CD4-positive, alpha-beta T cell treated with Interleukin-10 for 1 hour (primary cell): Measurements from ENCODE around the gene DNASE2.
"Not testable (repeated sequence)": the region's sequence is repeated elsewhere in the genome, so short reads cannot be mapped to it uniquely, and the experiment has no call there.

Source experiments
- DNase-seq: peaks from one replicate; pipeline ENCODE4 v3.0.0-alpha.2; 2020

DNASE2 gene

DNA sequence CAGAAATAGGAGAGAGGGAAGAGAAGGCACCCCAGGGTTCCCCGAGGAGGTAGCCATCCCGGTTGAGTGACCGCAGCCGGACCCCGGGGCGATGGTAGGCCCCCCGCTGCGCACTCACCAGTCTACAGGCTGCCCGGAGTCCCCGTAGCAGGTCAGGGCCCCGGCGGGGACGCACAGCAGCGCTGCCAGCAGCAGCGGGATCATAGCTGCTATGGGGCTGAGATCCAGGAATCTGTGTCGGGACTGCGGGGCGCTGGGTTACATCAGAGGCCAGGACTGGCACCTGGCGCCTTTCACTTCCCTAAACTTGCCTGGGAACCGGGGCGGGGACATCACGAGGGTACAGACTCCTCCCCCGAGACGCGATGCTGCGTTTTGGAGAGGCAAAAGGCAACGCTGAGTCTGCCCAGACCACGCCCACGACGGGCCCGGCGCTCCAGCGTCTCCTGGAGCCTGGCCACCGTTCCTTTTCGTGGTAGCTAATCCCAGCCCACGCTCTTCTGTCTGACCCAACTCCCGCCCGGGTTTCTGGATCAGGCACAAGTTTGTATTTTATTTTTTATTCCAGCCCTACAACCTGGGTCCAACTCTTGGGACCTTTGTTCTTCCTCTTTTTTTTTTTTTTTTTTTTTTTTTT, at the start of gene DNASE2:
Gene DNASE2, minus strand, starts transcription at position 278 of the 637 bp plus-strand sequence. Its CDS starts 74 bp downstream, at position 204.
- DNase-seq = peak; percentile 90

DNA sequence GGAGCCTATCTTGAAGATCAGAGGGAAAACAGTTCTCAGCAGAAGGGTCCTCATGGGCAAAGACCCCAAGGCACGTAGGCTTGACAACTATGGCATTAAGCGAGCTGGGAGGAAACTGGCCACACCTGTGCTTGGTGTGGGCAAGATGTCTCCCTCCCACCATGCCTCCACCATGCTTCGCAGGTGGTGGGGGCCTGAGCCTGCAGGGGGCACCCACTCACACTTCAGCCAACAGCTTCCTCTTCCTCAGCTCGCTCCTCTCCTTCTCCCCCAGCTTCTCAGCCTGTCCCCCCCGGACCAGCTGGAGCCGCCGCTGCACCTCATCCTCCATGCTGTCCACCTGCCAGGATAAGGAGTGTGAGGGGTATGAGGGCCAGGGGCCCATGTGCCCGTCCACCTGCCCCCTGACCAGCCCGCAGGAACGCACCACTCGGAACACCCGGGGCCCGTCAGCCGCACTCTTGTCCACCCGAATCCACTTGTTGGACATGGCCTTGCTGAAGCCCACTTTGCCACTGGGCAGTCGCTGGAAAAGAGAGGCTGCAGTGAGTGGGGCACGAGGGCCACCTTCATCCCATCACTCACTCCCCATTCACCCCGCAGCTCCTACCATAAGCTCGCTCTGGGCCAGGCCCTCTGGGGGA, 48.9 kb upstream of the DNASE2 start:
- no peak for DNase-seq

GRCh38 chr19:12924621-12925310, 43.5 kb upstream of the DNASE2 start:
- no peak for DNase-seq

GRCh38 chr19:12922959-12923358, 41.7 kb upstream of the DNASE2 start:
- DNase-seq = no peak

DNA sequence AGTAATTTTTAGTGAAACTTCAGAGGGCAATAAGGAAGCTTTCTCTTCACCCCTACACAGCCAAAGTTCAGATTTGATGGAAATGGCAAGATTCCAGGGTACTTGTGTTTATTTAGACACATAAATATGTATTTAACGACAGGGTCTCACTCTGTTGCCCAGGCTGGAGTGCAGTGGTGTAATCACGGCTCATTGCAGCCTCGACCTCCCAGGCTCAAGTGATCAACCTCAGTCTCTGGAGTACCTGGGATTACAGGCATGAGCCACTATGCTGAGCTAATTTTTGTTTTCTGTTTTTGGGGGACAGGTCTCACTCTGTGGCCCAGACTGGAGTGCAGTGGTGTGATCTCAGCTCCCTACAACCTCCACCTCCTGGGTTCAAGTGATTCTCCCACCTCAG, 39.8 kb upstream of the DNASE2 start:
- DNase-seq = no peak

- no peak for DNase-seq
Measured at GRCh38 chr19:12918253-12918652, 37.0 kb upstream of the DNASE2 start.

DNA sequence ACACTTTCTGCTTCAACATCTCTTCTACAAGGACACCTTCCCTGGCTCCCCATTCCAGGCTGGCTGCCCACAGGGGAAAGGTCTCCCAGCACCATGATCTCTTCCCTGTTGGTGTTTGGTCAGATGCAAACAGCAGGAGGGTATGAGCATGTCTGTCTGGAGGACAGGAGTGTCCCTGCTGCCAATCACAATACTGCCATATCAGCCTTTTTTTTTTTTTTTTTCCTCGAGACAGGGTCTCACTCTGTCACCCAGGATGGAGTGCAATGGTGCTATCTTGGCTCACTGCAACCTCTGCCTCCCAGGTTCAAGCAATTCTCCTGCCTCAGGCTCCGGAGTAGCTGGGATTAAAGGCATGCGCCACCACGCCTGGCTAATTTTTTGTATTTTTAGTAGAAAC, 34.6 kb upstream of the DNASE2 start:
- not testable (repeated sequence) for DNase-seq

- DNase-seq = peak; percentile 67
Measured at GRCh38 chr19:12913851-12914690, 32.8 kb upstream of the DNASE2 start.

DNA sequence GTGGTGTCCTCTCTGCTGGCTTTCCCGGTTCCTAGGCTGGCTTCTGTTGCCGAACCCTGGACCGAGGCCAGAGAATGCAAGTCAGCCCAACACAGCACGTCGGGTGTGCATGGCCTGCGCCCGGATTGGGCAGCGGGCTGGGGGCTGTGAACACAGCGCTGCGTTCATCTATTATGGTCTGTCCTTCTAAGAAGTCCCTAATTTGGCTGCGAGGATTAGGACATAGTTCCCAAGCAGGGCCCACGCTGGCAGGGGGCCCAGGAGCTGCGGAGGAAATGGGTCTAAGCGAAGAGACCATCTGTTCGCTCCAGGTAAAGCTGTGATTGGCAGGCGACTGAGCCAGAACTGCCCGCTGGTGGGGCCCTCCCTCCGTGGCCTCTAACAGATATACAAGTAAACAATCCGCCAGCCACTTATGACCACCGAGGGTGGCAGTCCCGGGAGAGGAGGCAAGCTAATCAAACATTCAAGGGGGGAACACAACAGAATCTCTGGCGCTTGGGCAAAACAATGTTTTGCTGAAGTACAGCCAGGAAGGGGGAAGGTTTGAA, 31.8 kb upstream of the DNASE2 start:
- no peak for DNase-seq

DNA sequence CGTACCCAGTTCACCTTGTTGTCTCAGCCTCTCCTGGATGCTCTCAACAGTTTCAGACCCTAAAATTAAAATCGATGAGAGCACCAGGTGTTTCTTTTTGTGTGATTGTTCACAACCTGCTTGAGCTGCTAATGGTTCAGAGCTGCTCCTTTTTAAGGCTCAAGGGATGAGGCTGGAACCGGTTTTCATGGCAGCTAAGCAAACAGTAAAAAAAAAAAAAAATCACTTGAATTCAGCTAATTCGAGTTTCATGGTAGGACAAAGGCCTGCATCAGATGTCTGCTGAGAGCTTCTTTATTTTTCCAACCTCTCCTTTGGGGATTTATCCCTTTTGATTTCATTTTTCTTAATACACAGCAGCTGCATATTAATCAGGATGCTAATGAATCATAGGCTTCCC, 31.3 kb upstream of the DNASE2 start:
- no peak for DNase-seq

GRCh38 chr19:12907166-12907565, 25.9 kb upstream of the DNASE2 start:
- DNase-seq = no peak

- no peak for DNase-seq
Measured at GRCh38 chr19:12899891-12900518, 18.8 kb upstream of the DNASE2 start.

- no peak for DNase-seq
Measured at GRCh38 chr19:12896460-12896859, 15.2 kb upstream of the DNASE2 start.

DNA sequence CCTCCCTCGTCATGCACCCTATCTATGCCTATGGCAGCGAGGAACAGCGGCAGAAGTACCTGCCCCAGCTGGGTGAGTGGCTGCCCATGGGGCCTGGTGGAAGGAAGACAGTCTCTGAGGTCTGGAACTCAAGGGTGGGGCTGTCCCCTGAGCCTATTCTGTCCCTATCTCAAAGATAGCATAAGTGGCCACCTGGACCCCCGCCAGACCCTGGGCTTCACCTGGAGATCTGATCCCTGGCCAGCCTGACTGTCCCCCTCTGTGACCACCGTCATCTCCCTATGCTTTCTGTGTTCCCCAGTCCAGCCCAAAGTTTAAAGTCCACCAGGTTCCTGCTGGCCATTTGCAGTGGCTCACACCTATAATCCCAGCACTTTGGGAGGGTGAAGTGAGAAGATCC, 12.3 kb upstream of the DNASE2 start:
- DNase-seq = no peak

DNA sequence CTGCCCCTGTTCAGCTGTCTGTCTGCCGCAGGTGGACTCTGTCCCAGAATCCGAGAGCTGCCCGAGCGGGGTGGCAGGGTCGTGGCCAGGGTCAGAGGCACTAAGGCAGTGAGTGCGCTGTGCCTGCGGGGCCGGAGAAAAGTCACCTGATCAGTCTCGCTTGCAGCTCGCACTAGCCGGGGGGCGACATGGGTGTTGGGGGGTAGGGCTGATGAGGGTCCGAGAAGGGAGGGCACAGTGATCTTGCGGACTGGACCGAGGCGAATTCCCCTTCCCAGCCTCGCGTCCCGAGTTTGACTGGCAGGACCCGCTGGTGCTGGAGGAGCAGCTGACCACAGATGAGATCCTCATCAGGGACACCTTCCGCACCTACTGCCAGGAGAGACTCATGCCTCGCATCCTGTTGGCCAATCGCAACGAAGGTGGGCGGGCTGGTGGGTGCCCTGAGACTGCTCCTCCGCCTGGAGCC, 10.3 kb upstream of the DNASE2 start:
- DNase-seq = no peak

DNA sequence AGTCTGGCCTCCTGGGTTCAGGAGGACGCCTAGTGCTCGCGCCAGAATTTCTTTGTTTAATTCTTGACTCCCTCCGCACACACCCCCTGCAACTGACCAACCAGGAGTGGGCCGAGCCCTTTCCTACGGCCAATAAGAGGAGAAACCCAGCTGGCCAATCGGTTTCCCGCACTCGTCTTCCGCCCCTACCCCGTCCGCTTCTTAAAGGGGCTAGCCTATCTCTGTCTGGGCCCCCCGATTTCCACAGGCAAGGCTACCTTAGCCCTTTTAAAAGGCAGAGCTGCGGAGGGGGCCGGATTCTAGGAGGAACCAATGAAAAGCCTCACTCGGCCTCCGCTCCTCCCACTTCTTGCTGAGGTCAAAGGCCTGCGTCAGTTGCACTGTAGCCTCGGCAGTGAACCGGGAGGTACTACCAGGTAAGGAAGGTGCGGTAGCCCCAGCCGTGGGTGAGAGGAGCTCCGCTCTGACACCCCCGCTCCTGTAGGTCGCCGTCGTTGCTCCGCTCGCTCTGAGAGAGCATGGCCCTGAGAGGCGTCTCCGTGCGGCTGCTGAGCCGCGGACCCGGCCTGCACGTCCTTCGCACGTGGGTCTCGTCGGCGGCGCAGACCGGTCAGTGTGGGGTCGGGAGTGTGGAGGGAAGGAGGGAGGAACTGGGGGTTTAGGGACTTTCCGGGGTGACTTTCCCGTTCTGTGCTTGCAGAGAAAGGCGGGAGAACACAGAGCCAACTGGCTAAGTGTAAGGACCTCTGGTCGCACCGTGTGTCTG, 9.7 kb upstream of the DNASE2 start, which contains the start of gene GCDH:
Gene GCDH, plus strand, starts transcription at position 374 of the 766 bp plus-strand sequence. Its CDS starts 145 bp downstream, at position 519.
- peak; percentile 98 for DNase-seq

DNA sequence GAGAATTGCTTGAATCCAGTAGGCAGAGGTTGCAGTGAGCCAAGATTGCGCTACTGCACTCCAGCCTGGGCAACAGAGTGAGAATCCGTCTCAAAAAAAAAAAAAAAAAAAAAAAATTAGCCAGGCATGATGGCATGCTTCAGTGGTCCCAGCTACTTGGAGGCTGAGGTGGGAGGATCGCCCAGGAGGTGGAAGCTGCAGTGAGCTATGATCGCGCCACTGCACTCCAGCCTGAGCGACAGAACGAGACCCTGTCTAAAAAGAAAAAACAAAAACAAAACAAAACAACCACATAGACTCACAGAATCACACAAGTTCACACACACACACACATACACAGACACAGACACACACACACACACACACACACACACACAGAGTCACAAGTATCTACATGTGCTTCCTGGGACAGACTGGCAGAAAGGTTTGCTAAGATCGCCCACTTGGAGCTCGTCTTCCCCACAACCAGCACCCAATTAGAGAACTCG, 9.1 kb upstream of the DNASE2 start:
- DNase-seq = not testable (repeated sequence)

DNA sequence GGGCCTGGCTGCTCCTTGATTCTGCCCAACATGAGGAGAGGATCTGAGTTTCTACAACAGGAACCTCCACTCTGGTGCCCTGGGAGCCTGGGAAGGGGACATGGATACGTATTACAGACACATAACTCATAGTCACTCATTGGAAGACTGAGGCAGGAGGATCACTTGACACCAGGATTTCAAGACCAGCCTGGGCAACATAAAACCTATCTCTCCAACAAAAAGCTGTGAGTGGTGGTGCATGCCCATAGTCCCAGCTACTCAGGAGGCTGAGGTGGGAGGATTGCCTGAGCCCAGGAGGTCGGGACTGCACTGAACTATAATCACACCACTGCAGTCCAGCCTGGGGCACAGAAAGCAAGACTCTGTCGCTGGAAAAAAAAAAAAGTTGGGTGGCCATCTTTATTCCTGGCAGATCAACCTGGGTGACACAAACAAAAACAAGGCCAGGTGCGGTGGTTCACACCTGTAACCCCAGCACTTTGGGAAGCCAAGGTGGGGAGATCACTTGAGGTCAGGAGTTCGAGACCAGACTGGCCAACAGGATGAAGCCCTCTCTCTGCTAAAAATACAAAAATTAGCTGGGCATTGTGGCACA, 6.9 kb upstream of the DNASE2 start:
- DNase-seq = no peak

DNA sequence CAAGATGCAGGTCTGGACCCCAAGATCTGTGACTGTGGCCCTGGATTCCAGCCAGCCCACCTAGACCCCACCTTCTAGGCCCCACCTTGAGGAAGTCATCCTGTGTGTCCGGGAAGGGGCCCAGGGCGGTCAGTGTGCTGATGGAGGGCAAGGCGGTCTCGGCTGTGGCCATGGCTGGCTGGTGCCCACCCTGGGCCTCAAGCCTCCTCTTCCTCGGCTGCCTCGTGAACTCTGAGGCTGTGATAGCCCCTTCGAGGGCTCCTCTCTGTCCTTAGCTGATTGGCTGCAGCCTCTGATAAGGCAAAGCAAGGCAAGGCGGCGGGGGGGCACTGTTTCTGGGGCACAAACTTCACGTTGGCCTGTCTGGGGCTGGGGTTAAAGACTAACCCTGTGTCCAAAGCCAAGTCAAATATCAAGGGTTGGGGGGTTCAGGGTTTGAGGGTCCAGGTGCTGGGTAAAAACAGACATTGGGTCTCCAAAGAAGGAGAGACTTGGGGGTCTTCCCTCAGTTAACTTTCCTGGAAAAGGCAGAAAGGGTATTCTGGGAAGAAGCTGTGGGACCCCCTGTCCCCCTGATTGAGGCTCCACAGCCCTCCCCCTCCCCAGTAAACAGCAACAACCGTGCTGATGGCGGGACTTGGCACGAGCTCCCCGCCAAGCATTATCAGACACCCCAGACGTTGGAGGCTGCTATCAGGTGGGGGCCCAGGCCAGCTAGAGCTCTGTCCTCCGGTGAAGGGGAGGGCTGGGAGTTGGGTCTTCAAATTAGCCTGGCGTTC, 5.9 kb upstream of the DNASE2 start, which contains the start of gene KLF1:
Gene KLF1, minus strand, starts transcription at position 233 of the 779 bp plus-strand sequence. Its CDS starts 61 bp downstream, at position 172.
- no peak for DNase-seq

- no peak for DNase-seq
Measured at GRCh38 chr19:12886651-12886968, 5.4 kb upstream of the DNASE2 start.
